Activated CD8-positive, alpha-beta memory T cell treated with anti-CD3 and anti-CD28 coated beads for 36 hours (primary cell): ENCODE results near the gene BGLAP. TPM values are rescaled to one million over a fixed set of nuclear protein-coding genes. Genes with fewer than 3 reads are reported as not detected.

Experiments used
- CTCF ChIA-PET: fragments of 350-600 bp; sonication (Branson Sonifier 250); formaldehyde crosslinking; loops from one replicate; lab custom pipeline; 2021; ENCODE audit warnings: antibody characterized with exemption; lab: Charles Lee
- POLR2A ChIA-PET: fragments of 350-600 bp; sonication (Branson Sonifier 250); formaldehyde crosslinking; loops from one replicate; lab custom pipeline; 2021; ENCODE audit warnings: antibody characterized with exemption; lab: Charles Lee
- total RNA-seq, 2 experiments: library from RNA; stranded (reverse); gene quantifications; one replicate each; pipeline ENCODE4 v1.2.3, GENCODE V29; 2021

BGLAP gene
- total RNA-seq, 2 experiments from 2014 or later, result 1.8 to 2.2 TPM

- POLR2A ChIA-PET, result no interaction called here
- CTCF ChIA-PET, result no interaction called here
Measured at GRCh38 chr1:156270314-156270713, 28.3 kb downstream of the BGLAP start.

- ChIA-PET CTCF (no interaction called here), POLR2A (no interaction called here)
Measured at GRCh38 chr1:156276532-156276931, 34.5 kb downstream of the BGLAP start.

GRCh38 chr1:156276966-156277381 is 35.0 kb downstream of the BGLAP start:
- POLR2A ChIA-PET, result no interaction called here
- CTCF ChIA-PET, result no interaction called here

GRCh38 chr1:156279837-156280236 is 37.9 kb downstream of the BGLAP start:
- ChIA-PET CTCF (interaction anchor here (1.3 to 1.5 kb wide), 2 partner anchors 39 to 134 kb away, joined by 3 to 4 read pairs; no protein-coding TSS in a partner anchor), POLR2A (interaction anchor here (0.5 to 0.6 kb wide), 3 partner anchors 13 to 174 kb away, joined by 3 to 10 read pairs (median 3); no protein-coding TSS in a partner anchor)

GRCh38 chr1:156281281-156281680 is 39.3 kb downstream of the BGLAP start:
- ChIA-PET POLR2A (interaction anchor here (1.3 to 1.9 kb wide), 3 partner anchors 14 to 165 kb away, joined by 3 to 8 read pairs (median 3); partner anchors contain the start of genes CCT3, GLMP and TSACC), CTCF (interaction anchor here (1.0 to 2.6 kb wide), 9 partner anchors 13 to 185 kb away, joined by 3 to 9 read pairs (median 4); partner anchors contain the start of gene GLMP)

- POLR2A ChIA-PET, result interaction anchor here (0.6 to 1.9 kb wide), 11 partner anchors 9 to 166 kb away, joined by 3 to 8 read pairs (median 3); partner anchors contain the start of genes CCT3, GLMP, SLC25A44 and TSACC
- CTCF ChIA-PET, result interaction anchor here (0.6 to 2.6 kb wide), 17 partner anchors 9 to 292 kb away, joined by 3 to 9 read pairs (median 4); partner anchors contain the start of gene GLMP
Measured at GRCh38 chr1:156281693-156282478, 39.9 kb downstream of the BGLAP start.

GRCh38 chr1:156282479-156283222 is 40.7 kb downstream of the BGLAP start, which contains the start of gene SMG5:
SMG5 (minus strand) TSS chr1:156282825; CDS start chr1:156282680, 145 bp downstream.
- POLR2A ChIA-PET, result interaction anchor here (0.6 to 1.9 kb wide), 13 partner anchors 9 to 89 kb away, joined by 3 to 8 read pairs (median 3); partner anchors contain the start of genes CCT3, GLMP, PMF1 and SLC25A44

GRCh38 chr1:156283521-156283920 is 41.5 kb downstream of the BGLAP start:
- ChIA-PET CTCF (interaction anchor here (0.6 to 2.6 kb wide), 11 partner anchors 9 to 185 kb away, joined by 3 to 9 read pairs (median 4); no protein-coding TSS in a partner anchor), POLR2A (interaction anchor here (0.6 to 1.9 kb wide), 6 partner anchors 8 to 84 kb away, joined by 3 to 8 read pairs (median 6); partner anchors contain the start of genes CCT3, GLMP and TSACC)

More at GRCh38 chr1:156282479-156283222, 40.7 kb downstream of the BGLAP start, which contains the start of gene SMG5:
- CTCF ChIA-PET, result interaction anchor here (0.6 to 2.6 kb wide), 16 partner anchors 9 to 293 kb away, joined by 3 to 9 read pairs (median 4); partner anchors contain the start of gene GLMP

- POLR2A ChIA-PET, result interaction anchor here (1.0 kb wide), 1 partner anchor 9 kb away, joined by 7 read pairs; no protein-coding TSS in a partner anchor
- CTCF ChIA-PET, result interaction anchor here (0.8 to 1.9 kb wide), 5 partner anchors 11 to 51 kb away, joined by 3 to 6 read pairs (median 3); no protein-coding TSS in a partner anchor
Measured at GRCh38 chr1:156284112-156284511, 42.1 kb downstream of the BGLAP start, which contains the start of gene TMEM79. TMEM79 (plus strand) TSS chr1:156284325; CDS start chr1:156285227, 902 bp downstream.

- ChIA-PET CTCF (interaction anchor here (1.1 kb wide), 1 partner anchor 21 kb away, joined by 3 read pairs; no protein-coding TSS in a partner anchor), POLR2A (interaction anchor here (1.0 kb wide), 1 partner anchor 10 kb away, joined by 7 read pairs; no protein-coding TSS in a partner anchor)
Measured at GRCh38 chr1:156284757-156285156, 42.8 kb downstream of the BGLAP start.

GRCh38 chr1:156285437-156285836 is 43.5 kb downstream of the BGLAP start:
- CTCF ChIA-PET, result no interaction called here

GRCh38 chr1:156286061-156286460 is 44.1 kb downstream of the BGLAP start:
- POLR2A ChIA-PET, result no interaction called here
- CTCF ChIA-PET, result no interaction called here

More at GRCh38 chr1:156285437-156285836, 43.5 kb downstream of the BGLAP start:
- POLR2A ChIA-PET, result no interaction called here

- ChIA-PET CTCF (no interaction called here), POLR2A (no interaction called here)
Measured at GRCh38 chr1:156289857-156290256, 47.9 kb downstream of the BGLAP start.

GRCh38 chr1:156291226-156292061 is 49.5 kb downstream of the BGLAP start:
- CTCF ChIA-PET, result no interaction called here
- POLR2A ChIA-PET, result interaction anchor here (0.9 kb wide), 1 partner anchor 9 kb away, joined by 4 read pairs; the partner anchor contains the start of gene SMG5
